Stimulated activated CD8-positive, alpha-beta memory T cell treated with anti-CD3 and anti-CD28 coated beads, Interleukin-4, amount 100 ng/mL, for 48 hours (primary cell): ENCODE results near the gene SH3GL2.

ENCODE experiments used
- DNase-seq: peaks from one replicate; pipeline ENCODE4 v3.0.0-alpha.2; 2020

Gene SH3GL2

DNA sequence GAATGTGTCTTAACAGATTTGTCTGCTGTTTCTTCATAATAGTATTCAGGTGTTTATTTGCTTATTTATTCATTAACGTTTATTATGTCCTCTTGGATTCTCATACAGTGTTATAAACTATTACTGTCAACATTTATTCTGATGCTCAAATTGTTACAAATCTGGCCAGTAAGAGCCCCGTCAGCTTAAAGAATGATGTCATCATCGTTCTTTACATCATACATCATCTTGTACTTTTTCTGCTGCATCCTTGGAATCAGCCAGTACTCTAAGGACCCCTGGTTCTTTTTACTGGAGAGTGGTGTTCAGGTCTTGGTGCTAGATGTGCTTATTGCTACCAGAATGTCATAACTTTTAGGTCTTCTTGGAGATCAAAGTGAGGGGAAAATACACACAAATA lies 86.6 kb downstream of the SH3GL2 start:
- DNase-seq: no peak

DNA sequence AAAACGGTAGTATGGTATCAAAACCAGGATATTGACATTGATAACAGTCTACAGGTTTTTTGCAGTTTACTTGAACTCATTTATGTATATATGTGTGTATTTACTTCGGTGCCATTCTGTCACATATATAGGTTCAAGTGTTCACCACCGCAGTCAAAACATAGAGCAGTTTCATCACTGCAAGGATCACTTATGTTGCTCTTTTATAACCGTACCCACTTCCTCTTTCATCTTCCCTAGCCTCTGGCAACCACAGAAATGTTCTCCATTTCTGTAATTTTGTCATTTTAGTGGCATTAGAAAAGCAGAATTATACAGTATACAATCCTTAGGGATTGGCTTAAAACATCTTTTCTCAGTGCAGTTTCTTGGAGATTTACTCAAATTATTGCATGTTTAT lies 90.3 kb downstream of the SH3GL2 start:
- no peak for DNase-seq

GRCh38 chr9:17682684-17683083 lies 103.8 kb downstream of the SH3GL2 start:
- no peak for DNase-seq

DNA sequence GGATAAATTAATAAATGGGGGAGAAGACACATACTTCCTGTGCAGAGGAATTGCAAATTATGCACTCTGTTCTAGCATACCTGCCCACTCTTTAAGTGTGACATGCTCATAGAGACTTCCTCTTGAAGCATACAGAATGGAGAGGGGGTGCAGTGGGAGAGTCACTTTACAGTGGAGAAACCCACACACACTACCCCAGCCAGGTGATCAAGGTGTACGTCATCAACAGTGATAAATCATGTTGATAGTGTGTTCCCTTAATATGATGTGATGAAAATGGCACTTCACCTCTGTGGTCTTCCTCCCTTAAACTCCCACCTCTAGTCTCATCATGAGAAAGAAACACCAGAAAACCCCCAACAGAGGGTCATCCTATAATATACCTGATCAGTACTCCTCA lies 110.0 kb downstream of the SH3GL2 start:
- no peak for DNase-seq

- no peak for DNase-seq
These were observed 115.5 kb downstream of the SH3GL2 start for GRCh38 chr9:17694336-17694735.

- no peak for DNase-seq
These were observed 116.6 kb downstream of the SH3GL2 start for GRCh38 chr9:17695482-17695881.

- DNase-seq: no peak
These were observed 120.9 kb downstream of the SH3GL2 start for GRCh38 chr9:17699615-17700330.

DNA sequence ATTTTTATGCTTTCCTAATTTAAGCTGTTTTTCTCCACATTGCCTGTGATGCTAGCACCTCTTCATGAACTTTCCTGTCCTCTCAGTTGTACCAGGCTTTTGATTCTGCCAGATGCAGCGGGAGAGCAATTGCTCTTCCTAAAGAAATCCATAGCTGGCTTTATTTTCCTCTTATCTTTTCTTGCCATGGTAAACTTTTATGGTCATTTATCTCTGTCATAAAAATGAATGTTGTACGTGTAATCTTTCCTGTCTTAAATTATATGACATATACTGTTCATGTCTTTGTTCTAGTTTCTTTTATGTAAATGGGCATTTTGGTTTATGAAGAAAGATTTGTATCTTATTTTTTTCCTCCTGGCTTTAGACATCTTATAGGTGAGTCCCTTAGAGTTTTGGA lies 127.5 kb downstream of the SH3GL2 start:
- no peak for DNase-seq

DNA sequence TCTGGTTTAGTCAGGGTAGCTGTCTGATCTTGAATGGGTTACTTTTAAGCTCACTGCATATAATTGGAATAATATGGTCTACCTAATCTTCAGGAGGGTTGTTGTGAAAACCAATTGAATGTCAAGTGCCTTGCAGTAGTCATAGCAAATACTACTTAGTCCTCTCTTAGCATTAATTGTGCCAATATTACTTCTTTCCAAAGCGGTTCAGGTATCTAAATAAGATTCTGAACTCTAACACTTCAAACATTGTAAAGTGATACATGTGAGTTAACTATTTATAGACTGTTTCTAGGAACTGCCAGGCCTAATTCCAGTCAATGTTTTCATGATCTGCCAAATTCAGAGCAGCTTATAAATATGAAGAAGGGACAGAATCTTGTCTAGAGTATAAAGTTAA lies 140.2 kb downstream of the SH3GL2 start:
- no peak for DNase-seq

GRCh38 chr9:17721954-17722353 lies 143.1 kb downstream of the SH3GL2 start:
- no peak for DNase-seq

DNA sequence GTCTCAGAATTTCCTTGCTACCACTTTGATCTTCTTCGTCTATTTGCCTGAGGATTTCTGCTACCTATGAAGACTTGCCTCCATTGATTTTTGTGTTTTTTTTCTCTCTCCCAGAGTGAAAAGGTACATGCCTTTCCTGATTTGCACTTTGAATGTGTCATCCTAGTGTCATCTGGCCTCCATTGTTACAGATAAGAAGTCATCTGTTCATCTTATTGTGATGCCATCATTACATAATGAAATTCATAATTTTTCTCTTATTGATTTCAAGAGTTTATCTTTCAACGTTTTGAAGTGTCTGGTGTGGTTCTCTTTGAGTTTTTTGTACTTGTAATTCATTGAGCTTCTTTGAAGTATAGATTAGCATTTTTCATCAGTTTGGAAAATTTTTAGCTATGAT lies 144.8 kb downstream of the SH3GL2 start:
- DNase-seq: no peak

- DNase-seq: no peak
These were observed 146.6 kb downstream of the SH3GL2 start for GRCh38 chr9:17725399-17726010.

DNA sequence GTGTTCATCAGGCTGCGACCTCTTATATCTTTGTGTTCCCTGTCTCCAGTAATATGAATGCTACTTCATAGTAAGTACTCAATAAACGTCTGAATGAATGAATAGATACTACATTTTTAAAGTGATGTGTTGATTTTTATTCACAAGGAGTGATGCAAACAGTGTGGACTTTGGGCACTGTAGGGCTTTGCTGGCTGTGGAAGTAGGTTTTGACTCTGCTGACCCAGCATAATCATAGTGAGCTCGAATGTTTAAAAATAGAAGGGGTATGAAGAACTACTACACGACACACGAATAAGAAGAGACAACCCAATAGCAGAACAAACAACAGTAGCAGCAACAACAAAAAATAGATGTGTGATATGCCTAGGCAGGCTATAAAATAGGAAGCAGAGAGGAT lies 147.4 kb downstream of the SH3GL2 start:
- DNase-seq: no peak

DNA sequence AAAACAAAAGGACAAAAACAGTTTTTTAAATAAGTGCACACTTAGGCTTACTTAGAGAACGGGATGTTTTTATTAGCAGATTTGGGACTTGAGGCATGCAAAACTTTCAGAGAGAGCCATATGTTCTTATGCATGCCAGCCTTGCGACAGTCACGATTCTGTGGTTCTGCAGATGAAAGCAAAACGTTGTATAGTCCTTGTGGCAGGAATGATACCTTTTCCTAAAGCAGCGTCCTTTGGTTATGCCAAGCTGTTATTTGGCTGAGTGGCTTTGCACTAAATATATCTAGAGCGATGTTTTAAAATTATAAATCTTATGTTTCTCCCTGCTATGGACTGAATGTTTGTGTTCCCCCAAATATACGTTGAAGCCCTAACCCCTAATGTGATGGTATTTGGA lies 152.0 kb downstream of the SH3GL2 start:
- DNase-seq: no peak

GRCh38 chr9:17731308-17731707 lies 152.4 kb downstream of the SH3GL2 start:
- no peak for DNase-seq

DNA sequence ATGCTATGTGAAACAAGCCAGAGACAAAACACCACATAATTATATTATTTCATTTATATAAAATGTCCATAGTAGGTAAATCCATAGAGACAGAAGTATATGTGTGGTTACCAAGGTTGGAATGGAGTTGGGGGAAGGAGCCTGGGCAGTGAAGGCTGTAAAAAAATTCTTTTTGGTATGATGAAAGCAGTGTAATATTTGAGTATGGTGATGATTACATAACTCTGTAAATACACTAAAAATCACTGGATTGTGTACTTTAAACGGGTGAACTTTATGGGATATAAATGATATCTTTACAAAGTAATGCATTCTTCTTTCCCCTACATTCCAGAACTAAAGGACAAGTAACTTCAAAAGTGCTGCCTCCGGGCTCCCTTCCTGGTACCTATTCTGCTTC lies 155.8 kb downstream of the SH3GL2 start:
- no peak for DNase-seq

DNA sequence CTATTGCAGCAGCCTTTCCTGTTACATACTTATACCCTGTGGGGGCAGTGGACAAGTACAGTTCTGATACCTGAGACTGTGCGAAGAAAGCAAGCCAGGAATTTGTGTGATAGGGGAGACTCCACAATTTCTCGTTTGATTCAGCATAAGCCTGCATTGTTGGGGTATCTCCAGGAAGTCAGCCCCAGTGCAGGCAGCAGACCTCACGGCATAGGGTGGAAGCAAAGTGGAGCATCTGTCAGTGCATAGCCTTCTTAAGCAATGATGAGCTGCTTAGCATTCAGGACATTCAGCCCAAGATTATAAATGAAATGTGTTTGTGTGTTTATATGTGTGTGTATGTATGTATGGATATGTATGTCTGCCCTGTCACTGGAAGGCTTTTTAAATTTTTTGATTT lies 157.0 kb downstream of the SH3GL2 start:
- DNase-seq: no peak

DNA sequence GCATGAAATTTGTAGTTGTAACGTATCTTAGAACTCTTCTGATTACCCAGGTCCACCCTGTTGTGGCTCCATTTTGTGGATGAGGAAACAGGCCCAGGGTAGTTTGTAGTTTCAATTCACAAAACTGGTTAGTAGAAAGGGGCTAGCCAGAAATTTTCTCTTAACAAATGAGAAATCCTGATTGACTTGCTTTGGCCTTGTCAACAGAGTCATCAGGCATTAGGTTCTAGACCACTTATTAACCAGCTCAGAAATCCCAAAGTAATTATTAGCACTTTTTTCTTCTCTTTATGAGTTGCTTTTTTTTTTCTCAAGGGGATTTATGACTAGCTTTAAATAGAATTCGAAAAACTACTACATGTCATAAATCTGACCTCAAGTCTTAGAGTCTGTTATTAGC lies 160.2 kb downstream of the SH3GL2 start:
- no peak for DNase-seq

- DNase-seq: no peak
These were observed 160.9 kb downstream of the SH3GL2 start for GRCh38 chr9:17739736-17740135.

- no peak for DNase-seq
These were observed 163.2 kb downstream of the SH3GL2 start for GRCh38 chr9:17742067-17742466.

- DNase-seq: no peak
These were observed 165.9 kb downstream of the SH3GL2 start for GRCh38 chr9:17744786-17745185.

DNA sequence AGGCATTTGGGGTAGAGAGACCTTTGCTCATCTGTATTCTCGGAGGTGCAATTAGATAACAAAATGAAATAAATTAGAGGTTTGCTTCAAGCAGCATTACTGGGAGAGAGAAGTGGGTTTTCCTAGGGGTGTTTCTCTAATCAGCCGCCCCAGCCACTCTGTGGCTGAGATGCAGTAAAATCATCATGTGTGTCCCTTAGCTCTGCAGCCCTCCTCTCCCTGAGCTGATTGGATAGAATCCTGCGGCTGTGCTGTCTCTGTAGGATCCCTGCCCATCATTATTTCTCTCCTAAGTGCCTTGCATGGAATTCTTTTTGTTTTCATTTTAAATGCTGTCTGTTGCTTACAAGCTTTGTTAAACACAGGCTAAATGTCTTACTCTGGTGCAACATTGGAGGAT lies 171.4 kb downstream of the SH3GL2 start:
- DNase-seq: no peak

DNA sequence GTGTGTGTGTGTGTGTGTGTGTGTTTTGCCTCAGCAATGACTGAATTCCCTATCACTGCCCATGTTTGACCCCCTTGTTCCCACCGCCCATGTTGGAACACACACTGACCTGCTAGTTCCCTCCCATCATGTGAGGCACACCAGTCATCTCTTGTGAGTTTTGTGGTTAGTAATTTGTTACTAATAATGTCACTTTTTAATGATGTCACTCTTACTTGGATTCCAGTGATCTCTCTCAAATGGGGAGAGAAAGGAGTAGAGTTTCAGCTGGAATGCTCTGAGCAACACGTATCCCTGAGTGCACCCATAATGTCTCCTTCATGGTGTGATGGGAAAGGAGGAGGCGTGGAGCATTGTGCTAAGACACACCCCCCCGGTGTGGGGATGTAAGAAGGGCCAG lies 172.6 kb downstream of the SH3GL2 start:
- DNase-seq: no peak

DNA sequence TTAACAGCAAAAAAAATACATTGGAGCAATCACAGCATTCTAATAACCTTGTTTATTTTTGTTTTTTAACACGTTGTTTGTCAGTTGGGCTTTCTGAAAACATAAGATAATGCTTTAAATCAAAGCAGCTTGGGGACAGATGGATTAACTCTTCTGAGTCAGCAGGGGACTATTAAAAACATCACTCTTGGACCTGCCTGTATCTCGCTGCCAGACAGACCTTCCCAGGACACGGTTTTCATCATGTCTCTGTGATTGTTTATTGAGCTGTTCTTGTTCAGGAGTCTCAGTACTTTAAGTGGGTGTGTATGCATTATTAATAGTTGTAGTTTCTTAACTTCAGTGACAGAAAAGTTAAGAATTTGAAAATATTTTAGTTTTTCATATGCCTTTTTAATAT lies 173.2 kb downstream of the SH3GL2 start:
- DNase-seq: no peak

GRCh38 chr9:17757816-17758215 lies 178.9 kb downstream of the SH3GL2 start:
- no peak for DNase-seq
